ENCODE data around the gene CNOT10.
A peak's percentile ranks its signal among the peaks of the same experiment; 100 is the strongest.
"Not testable (repeated sequence)": the region's sequence is repeated elsewhere in the genome, so short reads cannot be mapped to it uniquely, and the experiment has no call there.

The CNOT10 gene

GRCh38 chr3:32713181-32713580 lies 28.2 kb downstream of the CNOT10 start:
- Histone ChIP-seq H3K27me3 (replicated peaks; ENCODE audit: control insufficient read depth, insufficient read depth, low read length) (no peaks in the 10 kb centered on the region), H3K4me3 (replicated peaks; ENCODE audit: low read depth, low read length) (no peak overlapping the region), H3K36me3 (ENCODE audit: control insufficient read depth, insufficient read depth, low read length) (peaks cover 5% of the 10 kb centered on the region)
- no peak for DNase-seq (ENCODE audit: extremely low read depth, insufficient read length)
- no peak for TF ChIP-seq CTCF (IDR thresholded peaks at IDR 0.05; ENCODE audit: insufficient read depth, low read length, poor library complexity, severe bottlenecking)

GRCh38 chr3:32719335-32719734 lies 34.3 kb downstream of the CNOT10 start:
- no peak for DNase-seq (ENCODE audit: extremely low read depth, insufficient read length)
- H3K36me3 ChIP-seq (ENCODE audit: control insufficient read depth, insufficient read depth, low read length): peaks cover 3% of the 10 kb centered on the region
- no peak for TF ChIP-seq CTCF (IDR thresholded peaks at IDR 0.05; ENCODE audit: insufficient read depth, low read length, poor library complexity, severe bottlenecking)
- H3K27me3 ChIP-seq (replicated peaks; ENCODE audit: control insufficient read depth, insufficient read depth, low read length): no peaks in the 10 kb centered on the region
- H3K4me3 ChIP-seq (replicated peaks; ENCODE audit: low read depth, low read length): no peak overlapping the region

- Histone ChIP-seq H3K4me3 (replicated peaks; ENCODE audit: low read depth, low read length) (no peak overlapping the region), H3K36me3 (ENCODE audit: control insufficient read depth, insufficient read depth, low read length) (peaks cover 3% of the 10 kb centered on the region), H3K27me3 (replicated peaks; ENCODE audit: control insufficient read depth, insufficient read depth, low read length) (no peaks in the 10 kb centered on the region)
- no peak for TF ChIP-seq CTCF (IDR thresholded peaks at IDR 0.05; ENCODE audit: insufficient read depth, low read length, poor library complexity, severe bottlenecking)
- DNase-seq (ENCODE audit: extremely low read depth, insufficient read length): no peak
Observed at GRCh38 chr3:32719931-32720330, 34.9 kb downstream of the CNOT10 start.

- H3K36me3 ChIP-seq (ENCODE audit: control insufficient read depth, insufficient read depth, low read length): peaks cover 4% of the 10 kb centered on the region
- TF ChIP-seq CTCF (IDR thresholded peaks at IDR 0.05; ENCODE audit: insufficient read depth, low read length, poor library complexity, severe bottlenecking): no peak
- no peak overlapping the region for H3K4me3 ChIP-seq (replicated peaks; ENCODE audit: low read depth, low read length)
- no peaks in the 10 kb centered on the region for H3K27me3 ChIP-seq (replicated peaks; ENCODE audit: control insufficient read depth, insufficient read depth, low read length)
- DNase-seq (ENCODE audit: extremely low read depth, insufficient read length): no peak
Observed at GRCh38 chr3:32725721-32726120, 40.7 kb downstream of the CNOT10 start.

- Histone ChIP-seq H3K27me3 (replicated peaks; ENCODE audit: control insufficient read depth, insufficient read depth, low read length) (no peaks in the 10 kb centered on the region), H3K4me3 (replicated peaks; ENCODE audit: low read depth, low read length) (no peak overlapping the region), H3K36me3 (ENCODE audit: control insufficient read depth, insufficient read depth, low read length) (no peaks in the 10 kb centered on the region; the same call in none of the 2 replicates)
- TF ChIP-seq CTCF (IDR thresholded peaks at IDR 0.05; ENCODE audit: insufficient read depth, low read length, poor library complexity, severe bottlenecking): peak; percentile 47
- DNase-seq (ENCODE audit: extremely low read depth, insufficient read length): peak; percentile 30
Observed at GRCh38 chr3:32733631-32734229, 48.7 kb downstream of the CNOT10 start.

GRCh38 chr3:32734756-32735155 lies 49.8 kb downstream of the CNOT10 start:
- no peak for TF ChIP-seq CTCF (IDR thresholded peaks at IDR 0.05; ENCODE audit: insufficient read depth, low read length, poor library complexity, severe bottlenecking)

GRCh38 chr3:32743470-32743869 lies 58.5 kb downstream of the CNOT10 start:
- H3K27me3 ChIP-seq (replicated peaks; ENCODE audit: control insufficient read depth, insufficient read depth, low read length); DNase-seq (ENCODE audit: extremely low read depth, insufficient read length); H3K36me3 ChIP-seq (ENCODE audit: control insufficient read depth, insufficient read depth, low read length); H3K4me3 ChIP-seq (replicated peaks; ENCODE audit: low read depth, low read length): not testable (repeated sequence)

More at GRCh38 chr3:32734756-32735155, 49.8 kb downstream of the CNOT10 start:
- Histone ChIP-seq H3K4me3 (replicated peaks; ENCODE audit: low read depth, low read length) (no peak overlapping the region), H3K36me3 (ENCODE audit: control insufficient read depth, insufficient read depth, low read length) (no peaks in the 10 kb centered on the region; the same call in none of the 2 replicates), H3K27me3 (replicated peaks; ENCODE audit: control insufficient read depth, insufficient read depth, low read length) (no peaks in the 10 kb centered on the region)
- DNase-seq (ENCODE audit: extremely low read depth, insufficient read length): no peak

Measured in GM06990 (cell line).